Right ventricle myocardium superior (tissue), 1 donor: ENCODE data around the gene ANKRD10. TPM values are rescaled to one million over a fixed set of nuclear protein-coding genes. Genes with fewer than 3 reads are reported as not detected.

Experiments
- ATAC-seq: fragments of 200-7000 bp; cut with Tn5 transposase; one replicate; pipeline ENCODE4 v1.9.1; 2020; ENCODE audit warnings: mild to moderate bottlenecking; ENCODE audit not compliant: poor library complexity
- DNase-seq: peaks from one replicate; pipeline ENCODE4 v3.0.0-alpha.2; 2020
- intact Hi-C: fragments of 100-400 bp; cut with DNase I; formaldehyde crosslinking; loops from one replicate; pipeline ENCODE4 v1.11.2; 2022
- total RNA-seq: library from RNA; stranded (reverse); fragmentation: NEBNext Ultra II Directional; extraction: Animal tissue kit (Norgen Biotek cat#: 25700); gene quantifications from one replicate; pipeline ENCODE4 v1.2.1, GENCODE V29; 2021
- donor health status: DM: no; HTN: yes; CAD: no; lungs with severe emphysema.

Gene ANKRD10
- total RNA-seq, 1 donor from 2014 or later, result 45.3 TPM

- peak; percentile 93 for DNase-seq
- intact Hi-C loops, result loop anchor here (5.0 kb wide), 1 partner anchor 38 kb away; no protein-coding TSS in a partner anchor
Observed at GRCh38 chr13:110874508-110874960, 40.3 kb downstream of the ANKRD10 start.

DNA sequence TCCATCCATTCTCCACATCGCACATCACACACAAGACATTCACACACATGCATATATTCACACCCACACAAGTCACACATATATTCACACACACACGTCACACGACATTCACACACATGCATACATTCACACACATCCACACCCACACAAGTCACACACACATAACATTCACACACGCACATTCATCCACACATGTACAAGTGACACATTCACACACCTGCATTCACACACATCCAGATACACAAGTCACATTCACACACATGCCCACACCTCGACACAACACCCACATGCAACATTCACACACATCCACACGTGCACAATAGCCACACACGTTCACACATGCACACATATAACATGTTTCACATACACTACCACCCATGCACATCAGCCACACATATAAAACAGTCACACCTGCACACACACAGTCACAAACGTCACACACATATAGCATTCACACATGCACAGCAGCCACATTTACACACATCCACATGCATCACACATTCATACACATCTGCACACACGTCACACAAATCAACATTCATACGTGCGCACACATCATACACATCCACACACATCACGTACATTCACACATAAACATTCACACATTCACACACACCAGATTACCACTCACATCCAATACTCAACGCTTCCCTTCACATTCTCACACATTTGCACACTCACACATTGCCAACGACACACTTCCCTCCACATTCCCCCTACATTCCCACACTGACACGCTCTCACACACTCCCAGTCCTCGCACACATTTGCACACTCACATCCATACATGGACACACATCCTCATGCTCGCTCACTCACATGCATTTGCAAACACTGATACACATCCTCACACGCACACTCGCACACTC lies 41.0 kb downstream of the ANKRD10 start:
- no peak for ATAC-seq
- DNase-seq, result no peak
- intact Hi-C loops, result loop anchor here (5.0 kb wide), 1 partner anchor 38 kb away; no protein-coding TSS in a partner anchor

More at GRCh38 chr13:110874508-110874960, 40.3 kb downstream of the ANKRD10 start:
- peak; percentile 92 for ATAC-seq

DNA sequence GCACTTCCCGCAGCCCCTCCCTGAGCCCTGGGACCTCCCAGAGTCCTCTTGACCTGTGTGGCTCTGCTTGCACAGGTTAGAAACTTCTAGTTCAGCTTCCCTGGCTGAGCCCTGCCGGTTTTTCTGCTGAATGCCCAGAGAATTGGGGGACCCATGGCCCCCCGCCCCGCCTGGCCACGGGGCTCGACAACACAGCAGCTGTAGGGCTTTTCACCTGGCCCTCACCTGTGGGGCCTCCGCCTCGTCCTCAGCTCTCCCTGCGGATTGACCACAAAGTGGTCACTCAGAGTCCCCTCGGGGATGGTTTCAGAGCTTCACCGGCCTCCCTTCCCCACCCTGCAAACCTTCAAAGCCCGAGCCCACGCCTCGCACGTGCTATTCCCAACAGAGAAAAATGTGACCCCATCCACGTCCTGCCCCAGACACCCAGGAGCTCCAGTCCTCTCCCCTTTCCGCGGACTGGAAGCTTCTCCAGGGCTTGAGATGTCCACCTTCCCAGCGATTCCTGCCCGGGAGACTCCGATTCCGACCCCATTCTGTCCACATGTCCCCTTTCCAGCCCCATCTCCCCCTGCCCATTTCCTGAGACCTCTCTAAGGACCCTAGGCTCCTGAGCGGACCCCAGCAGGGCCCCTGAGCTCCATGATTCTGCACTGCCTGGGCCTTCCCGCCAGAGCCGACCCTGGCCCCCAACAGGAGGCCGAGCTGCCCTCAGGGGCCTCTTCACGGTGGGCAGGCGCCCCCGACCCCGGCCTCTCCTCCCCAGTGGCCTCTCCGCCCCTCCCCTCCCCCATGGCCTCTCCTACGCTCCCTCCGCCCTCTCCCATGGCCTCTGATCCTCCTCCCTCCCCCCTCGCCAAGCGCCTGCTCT lies 41.9 kb downstream of the ANKRD10 start:
- DNase-seq (no peak), ATAC-seq (no peak)
- intact Hi-C loops, result loop anchor here (5.0 kb wide), 1 partner anchor 39 kb away; no protein-coding TSS in a partner anchor

DNA sequence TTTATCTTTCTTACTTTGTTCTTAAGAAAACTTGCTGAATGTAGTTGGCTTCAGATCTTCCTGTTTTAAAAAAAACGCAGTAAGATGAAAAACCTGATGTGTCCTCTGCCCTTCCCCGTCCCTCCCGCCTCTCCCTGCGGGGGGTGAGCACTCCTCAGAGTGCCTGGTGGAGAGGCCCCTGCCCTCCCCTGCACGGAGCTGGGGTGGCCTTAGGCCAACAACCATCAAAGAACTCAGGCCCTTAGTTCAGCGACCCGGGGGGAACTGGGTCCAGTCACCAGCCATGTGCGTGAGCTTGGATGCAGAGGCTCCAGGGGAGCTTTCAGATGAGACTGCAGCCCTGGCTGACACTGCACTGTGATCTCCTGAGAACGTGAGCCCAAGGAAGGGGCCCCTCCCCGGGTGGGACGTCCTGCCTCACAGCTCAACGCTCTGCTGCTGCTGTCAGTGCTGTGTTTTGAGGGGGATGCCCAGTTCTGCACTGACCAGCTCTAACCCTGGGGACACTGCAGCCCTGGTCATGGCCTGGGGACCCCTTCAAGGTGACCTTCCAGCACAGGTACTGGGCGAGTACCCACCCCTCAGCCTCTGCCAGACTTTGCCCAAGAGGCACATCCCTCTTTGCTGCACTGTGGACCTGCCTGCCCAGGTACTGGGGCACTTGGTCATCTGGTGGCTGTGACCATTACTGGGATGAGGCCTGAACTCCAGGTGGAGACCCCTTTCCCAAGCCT lies 42.7 kb downstream of the ANKRD10 start:
- intact Hi-C loops, result loop anchor here (5.0 kb wide), 1 partner anchor 40 kb away; no protein-coding TSS in a partner anchor

DNA sequence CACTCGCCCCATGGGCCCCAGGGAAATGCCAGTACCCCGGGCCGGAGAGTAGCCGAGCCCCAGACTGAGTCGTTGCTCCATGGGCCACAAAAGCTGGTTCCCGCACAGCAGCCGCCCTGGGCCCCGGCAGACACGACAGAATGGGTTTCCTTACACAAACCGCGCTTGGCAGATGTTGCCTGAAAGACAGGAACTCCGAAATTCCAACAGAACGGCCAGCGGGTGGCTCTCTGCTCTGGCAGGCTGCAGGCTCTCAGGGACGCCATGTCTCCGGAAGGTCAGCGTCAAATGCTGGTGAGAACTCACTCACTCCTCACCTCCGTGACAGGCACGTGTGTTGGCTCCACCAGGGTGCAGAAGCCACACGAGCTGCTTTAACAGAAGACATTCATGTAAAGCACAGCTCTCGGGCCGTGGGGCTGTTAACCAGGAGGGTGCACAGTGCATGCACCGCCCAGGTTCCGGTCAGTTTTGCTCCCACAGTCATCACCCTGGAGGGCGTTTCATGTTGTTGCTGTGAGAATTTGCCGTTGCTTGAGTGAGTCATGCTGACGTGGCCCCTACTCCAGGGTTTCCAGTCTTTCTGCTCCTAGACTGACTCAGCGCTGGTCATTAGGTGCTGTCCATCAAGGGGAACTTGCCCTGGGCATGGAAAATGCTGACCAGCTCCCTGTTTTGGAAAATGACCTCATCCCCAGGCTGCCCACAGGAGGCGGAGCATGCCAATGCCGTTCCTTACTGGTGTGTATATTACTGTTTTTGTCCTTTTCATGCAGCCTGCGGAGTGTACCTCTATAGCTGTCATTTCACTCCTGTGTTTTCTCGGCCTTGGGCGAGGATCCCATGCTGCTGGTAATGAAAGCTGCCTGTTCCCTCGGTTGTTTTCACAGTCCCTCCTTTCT lies 44.8 kb downstream of the ANKRD10 start:
- ATAC-seq (peak; percentile 73), DNase-seq (peak; percentile 77)
- intact Hi-C loops, result loop anchor here (5.0 kb wide), 1 partner anchor 42 kb away; no protein-coding TSS in a partner anchor

More for the DNA sequence above, 42.7 kb downstream of the ANKRD10 start:
- no peak for ATAC-seq
- no peak for DNase-seq

DNA sequence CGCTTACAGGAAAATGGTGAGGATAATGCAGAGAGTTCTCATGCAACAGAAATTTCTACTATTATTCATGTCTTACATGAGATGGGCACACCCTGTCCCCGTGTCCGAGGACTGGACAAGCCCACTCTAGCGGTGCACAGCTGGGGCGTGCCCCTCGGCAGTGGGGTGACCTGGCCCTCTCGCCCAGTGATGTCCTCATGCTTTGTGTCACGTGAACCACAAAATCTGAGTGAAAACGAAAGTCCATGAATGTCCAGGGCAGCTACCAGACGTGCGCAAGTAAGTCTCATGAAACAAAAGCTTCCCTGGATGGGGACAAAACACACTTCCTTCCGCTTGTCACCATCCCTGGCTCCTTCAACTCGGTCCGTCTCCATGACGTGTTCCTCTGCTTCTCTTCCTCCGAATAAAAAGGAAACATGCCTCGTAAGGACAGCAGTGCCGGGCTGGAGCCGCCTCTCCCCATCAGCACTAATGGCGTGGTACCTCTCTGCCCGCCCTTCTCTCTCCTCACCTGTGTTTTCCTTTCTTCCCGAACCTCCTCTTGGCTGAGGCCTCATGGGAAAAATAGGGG lies 45.6 kb downstream of the ANKRD10 start:
- intact Hi-C loops, result no loop called here
- peak; percentile 8 for ATAC-seq
- no peak for DNase-seq

DNA sequence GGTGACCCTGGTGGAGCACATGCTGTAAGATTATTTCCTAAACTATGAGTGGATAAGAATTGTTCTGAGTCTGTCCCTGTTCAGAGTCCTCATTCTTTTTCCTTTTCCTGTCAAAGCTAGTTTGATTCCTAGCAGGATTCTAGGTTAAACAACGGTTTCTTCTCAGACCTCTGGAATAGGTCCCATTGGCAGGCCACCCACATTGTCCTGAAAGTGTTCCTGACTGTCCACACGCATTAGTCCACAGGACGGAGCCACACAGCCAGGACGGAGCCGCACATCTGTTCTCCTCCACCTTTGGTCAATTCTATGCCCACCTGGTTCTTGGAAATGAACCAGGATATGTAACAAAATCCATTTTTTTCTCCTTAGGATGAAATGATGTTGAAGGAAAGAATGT lies 46.1 kb downstream of the ANKRD10 start:
- intact Hi-C loops, result no loop called here

DNA sequence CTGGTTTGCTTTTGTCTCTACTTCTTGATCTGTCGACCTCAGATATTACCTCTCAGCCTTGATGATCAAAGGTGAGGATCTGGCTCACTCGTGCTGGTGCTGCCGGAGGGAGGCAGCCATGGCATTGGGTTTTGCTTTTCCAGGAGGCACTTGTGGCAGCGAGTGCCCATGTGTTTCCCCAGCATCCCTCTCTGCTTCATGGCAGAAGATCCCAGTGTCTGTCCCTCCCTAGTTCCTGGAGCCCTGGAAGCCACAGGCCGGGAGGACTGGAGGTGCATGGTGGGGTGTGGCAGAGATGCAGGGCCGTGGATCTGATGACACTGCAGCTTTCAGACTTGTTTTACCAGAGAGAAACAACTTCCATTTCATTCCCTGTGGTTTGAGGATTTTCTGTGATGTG lies 47.5 kb downstream of the ANKRD10 start:
- no peak for ATAC-seq
- intact Hi-C loops, result no loop called here
- DNase-seq, result no peak

More for the DNA sequence above, 46.1 kb downstream of the ANKRD10 start:
- DNase-seq (no peak), ATAC-seq (no peak)

- no peak for DNase-seq
- intact Hi-C loops, result no loop called here
- no peak for ATAC-seq
Observed at GRCh38 chr13:110866491-110867170, 48.2 kb downstream of the ANKRD10 start.

GRCh38 chr13:110863685-110864084 lies 51.2 kb downstream of the ANKRD10 start:
- DNase-seq, result no peak
- intact Hi-C loops, result no loop called here
- ATAC-seq, result no peak

DNA sequence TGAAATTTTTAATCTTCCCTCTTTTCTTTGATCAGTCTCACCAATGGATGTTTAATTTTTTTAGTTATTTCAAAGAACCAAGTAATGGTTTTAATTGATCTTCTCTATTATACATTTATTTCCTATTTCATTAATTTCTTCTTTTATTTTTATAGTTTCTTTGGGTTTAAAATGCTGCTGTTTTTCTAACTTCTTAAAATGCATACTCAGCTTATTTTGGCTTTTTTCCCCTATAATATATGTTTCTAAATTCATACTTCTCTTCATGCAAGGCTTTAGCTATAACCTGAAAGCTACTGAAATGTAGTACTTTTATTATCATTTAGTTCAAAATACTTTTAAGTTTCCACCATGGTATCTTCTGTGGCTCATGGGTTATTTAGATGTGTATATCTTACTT lies 53.9 kb downstream of the ANKRD10 start:
- DNase-seq (no peak), ATAC-seq (no peak)
- intact Hi-C loops, result no loop called here

- DNase-seq (no peak), ATAC-seq (no peak)
- intact Hi-C loops, result no loop called here
Observed at GRCh38 chr13:110856942-110857835, 57.7 kb downstream of the ANKRD10 start.

GRCh38 chr13:110855363-110855762 lies 59.5 kb downstream of the ANKRD10 start:
- DNase-seq (no peak), ATAC-seq (no peak)
- intact Hi-C loops, result no loop called here

DNA sequence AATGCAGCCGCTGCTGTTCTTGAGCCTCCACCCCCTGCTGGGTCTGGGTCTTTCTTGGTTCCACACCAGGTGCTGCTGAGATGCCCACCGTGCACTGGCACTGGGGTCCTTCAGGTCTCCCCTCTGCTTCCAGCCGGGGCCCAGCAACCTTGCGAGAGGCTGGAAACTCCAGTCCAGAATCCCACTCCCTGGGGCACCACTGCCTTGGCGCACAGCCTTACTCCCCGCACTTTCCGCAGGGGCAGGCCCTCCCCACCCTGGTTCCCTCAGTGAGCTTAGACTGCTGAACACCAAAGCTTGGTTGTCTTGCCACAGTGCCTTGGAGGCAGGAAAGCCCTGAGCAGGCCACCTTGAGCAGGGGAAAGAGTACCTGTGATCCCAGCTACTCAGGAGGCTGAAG lies 60.0 kb downstream of the ANKRD10 start:
- DNase-seq (no peak), ATAC-seq (no peak)
- intact Hi-C loops, result no loop called here

DNA sequence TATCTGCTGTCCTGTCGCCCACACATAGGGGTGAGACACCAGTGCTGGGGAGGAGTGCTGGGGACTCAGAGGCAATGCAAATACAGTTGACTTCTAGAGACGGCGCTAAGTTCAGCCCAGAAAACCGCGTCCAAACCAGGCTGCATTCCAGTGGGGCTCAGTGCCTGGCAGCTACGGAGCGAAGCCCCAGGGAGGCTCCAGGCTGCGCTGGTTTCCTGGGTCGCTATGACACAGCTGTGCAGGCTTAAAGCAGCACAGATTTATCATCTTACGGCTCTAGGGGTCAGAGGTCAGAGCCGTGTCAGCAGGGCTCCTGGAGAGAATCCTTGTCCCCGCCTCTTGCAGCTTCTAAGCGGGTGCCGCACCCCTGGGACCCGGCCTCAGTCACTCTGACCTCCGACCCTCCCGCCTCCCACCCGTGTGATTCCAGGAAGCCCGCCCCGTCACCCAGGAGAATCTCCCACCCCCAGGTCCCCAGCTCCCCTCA lies 61.6 kb downstream of the ANKRD10 start:
- DNase-seq (no peak), ATAC-seq (peak; percentile 25)
- intact Hi-C loops, result no loop called here

DNA sequence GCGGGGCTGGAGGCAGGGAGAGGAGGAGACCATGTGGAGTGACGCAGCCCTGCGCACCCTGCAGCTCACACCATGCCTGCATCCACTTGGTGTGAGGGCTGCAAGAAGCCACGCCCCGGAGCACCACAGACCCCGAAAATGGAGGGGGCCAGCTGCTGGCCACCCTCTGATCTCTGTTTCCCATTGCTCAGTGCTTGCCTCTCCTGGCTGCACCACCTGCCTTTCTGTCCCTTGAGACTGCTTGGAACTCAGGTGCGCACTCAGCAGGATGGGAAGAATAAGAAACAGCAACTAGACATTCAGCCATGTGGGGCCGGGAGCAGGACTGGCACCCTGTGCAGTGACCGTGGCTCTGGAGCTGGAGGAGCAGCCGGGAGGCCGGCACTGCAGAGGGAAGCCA lies 64.0 kb downstream of the ANKRD10 start:
- intact Hi-C loops, result no loop called here
- ATAC-seq (no peak), DNase-seq (no peak)
